GM12878 (cell line): Measurements from ENCODE around the gene LMNB1. TPM values are rescaled to one million over a fixed set of nuclear protein-coding genes. Genes with fewer than 3 reads are reported as not detected.

ENCODE experiments used
- ATAC-seq: fragments of 200-7000 bp; cut with Tn5 transposase; 3 replicates; pipeline ENCODE4 v1.9.1; 2020; ENCODE audit warnings: mild to moderate bottlenecking, moderate library complexity
- BruUV-seq: library from RNA; stranded (reverse); fragments of 400-500 nt; replicated peaks from 2 replicates; lab custom pipeline; 2021; lab: Mats Ljungman, UMichigan
- CTCF ChIA-PET: fragments of 300-600 bp; sonication (Branson Sonifier 250); formaldehyde crosslinking; extraction: SDS; loops from one replicate; lab custom pipeline; 2021; ENCODE audit warnings: inconsistent platforms; lab: Yijun Ruan, JAX
- POLR2A ChIA-PET: fragments of 350-600 bp; formaldehyde crosslinking; extraction: SDS; loops from one replicate; lab custom pipeline; 2021; ENCODE audit warnings: inconsistent platforms; lab: Charles Lee
- RAD21 ChIA-PET: fragments of 300-600 bp; sonication (Branson Sonifier 250); formaldehyde crosslinking; loops from one replicate; lab custom pipeline; 2023; ENCODE audit warnings: antibody characterized with exemption; ENCODE audit not compliant: unreplicated experiment; lab: Charles Lee
- SMC1A ChIA-PET: fragments of 300-600 bp; sonication (Branson Sonifier 250); formaldehyde crosslinking; loops from one replicate; lab custom pipeline; 2023; ENCODE audit not compliant: unreplicated experiment, uncharacterized antibody; lab: Charles Lee
- DNase-seq: peaks from one replicate; pipeline ENCODE4 v3.0.0-alpha.2; 2011; ENCODE audit warnings: low read depth, low spot score
- FAIRE-seq: peaks from 3 replicates; lab custom pipeline; 2011; peaks lifted over from hg19 to GRCh38; lab: Jason Lieb, UNC
- H2AFZ ChIP-seq: 2 replicates; pipeline ENCODE4 v1.6.0; 2011; ENCODE audit warnings: low read depth, low read length, control low read depth; ENCODE audit not compliant: control insufficient read depth
- H3K27ac ChIP-seq: 2 replicates; pipeline ENCODE4 v1.5.1; 2011; ENCODE audit warnings: control low read depth; ENCODE audit not compliant: control insufficient read depth, insufficient read depth
- H3K27me3 ChIP-seq, 2 experiments: replicated peaks in 1 of 2; 2 replicates each; pipeline versions ENCODE4 v1.6.0 to v1.6.1; 2011; ENCODE audit warnings: low read length in 1 of 2; ENCODE audit not compliant: control insufficient read depth in 2 of 2, insufficient read depth in 2 of 2
- H3K36me3 ChIP-seq, 2 experiments: 2 replicates each; pipeline ENCODE4 v1.5.1; 2011; ENCODE audit warnings: low read length in 1 of 2; ENCODE audit not compliant: control insufficient read depth in 2 of 2, insufficient read depth in 2 of 2
- H3K4me1 ChIP-seq: 2 replicates; pipeline ENCODE4 v1.6.1; 2011; ENCODE audit warnings: mild to moderate bottlenecking, low read length, moderate library complexity, mixed read lengths; ENCODE audit not compliant: control insufficient read depth, insufficient read depth
- H3K4me2 ChIP-seq: 2 replicates; pipeline ENCODE4 v1.6.0; 2011; ENCODE audit warnings: control low read depth; ENCODE audit not compliant: control insufficient read depth, insufficient read depth
- H3K4me3 ChIP-seq: fragments of 200-600 bp; sonication (generic); 2 replicates; pipeline ENCODE4 v1.5.1; 2016
- H3K79me2 ChIP-seq: 2 replicates; pipeline ENCODE4 v1.6.0; 2011; ENCODE audit warnings: low read length; ENCODE audit not compliant: control insufficient read depth, insufficient read depth
- H3K9ac ChIP-seq: 2 replicates; pipeline ENCODE4 v1.8.0; 2011; ENCODE audit warnings: low read length, control low read depth, mixed read lengths; ENCODE audit not compliant: control insufficient read depth, insufficient read depth
- H3K9me3 ChIP-seq: replicated peaks from 3 replicates; pipeline ENCODE4 v1.5.1; 2011; ENCODE audit warnings: mild to moderate bottlenecking, low read length; ENCODE audit not compliant: control insufficient read depth, insufficient read depth
- H4K20me1 ChIP-seq: 2 replicates; pipeline ENCODE4 v1.6.0; 2011; ENCODE audit not compliant: control insufficient read depth, insufficient read depth
- CHD4 ChIP-seq: fragments of 200-600 bp; sonication (generic); IDR thresholded peaks from 2 replicates; pipeline ENCODE4 v1.6.1; 2016; ENCODE audit warnings: mild to moderate bottlenecking
- GABPA ChIP-seq: IDR thresholded peaks from 2 replicates; pipeline ENCODE4 v1.6.1; 2014; ENCODE audit warnings: antibody characterized with exemption, low read depth, mild to moderate bottlenecking, inconsistent platforms
- GATAD2B ChIP-seq: fragments of 450-650 bp; conservative IDR thresholded peaks from 2 replicates; pipeline ENCODE4 v1.6.1; 2017; ENCODE audit warnings: low read depth, mild to moderate bottlenecking, moderate library complexity
- HCFC1 ChIP-seq: fragments of 150-350 bp; IDR thresholded peaks from 2 replicates; pipeline ENCODE4 v1.6.1; 2014; ENCODE audit warnings: low read length
- IRF4 ChIP-seq: IDR thresholded peaks from 2 replicates; pipeline ENCODE4 v1.6.1; 2011; ENCODE audit warnings: low read depth, low read length
- NR2C2 ChIP-seq: IDR thresholded peaks from 2 replicates; pipeline ENCODE4 v1.6.1; 2011; ENCODE audit warnings: borderline replicate concordance, low read depth; ENCODE audit not compliant: control insufficient read depth, insufficient read length
- POLR2A ChIP-seq: IDR thresholded peaks from 2 replicates; pipeline ENCODE4 v1.6.1; 2011; ENCODE audit warnings: low read depth, mild to moderate bottlenecking, low read length
- RAD51 ChIP-seq: fragments of 450-650 bp; IDR thresholded peaks from 2 replicates; pipeline ENCODE4 v1.6.1; 2016; ENCODE audit warnings: moderate library complexity, mild to moderate bottlenecking, inconsistent platforms
- SMARCA5 ChIP-seq: fragments of 450-650 bp; IDR thresholded peaks from 2 replicates; pipeline ENCODE4 v1.6.1; 2017; ENCODE audit warnings: mild to moderate bottlenecking
- YBX1 ChIP-seq: fragments of 450-650 bp; IDR thresholded peaks from 2 replicates; pipeline ENCODE4 v1.6.1; 2016; ENCODE audit warnings: antibody characterized with exemption
- WGBS: methylation state at CpG from one replicate; pipeline ENCODE4 v1.1.6; 2016; ENCODE audit warnings: low lambda C conversion rate; ENCODE audit not compliant: insufficient replicate concordance, insufficient coverage; ENCODE audit errors: missing lambda C conversion rate; 5-methylcytosine and 5-hydroxymethylcytosine counted together
- in situ Hi-C: fragments of 300-500 bp; cut with MboI; formaldehyde crosslinking; loops from 9 replicates; pipeline ENCODE4 v1.14.3; 2018; ENCODE audit warnings: mixed read lengths
- intact Hi-C: fragments of 100-400 bp; cut with micrococcal nuclease; formaldehyde crosslinking; loops from one replicate; pipeline ENCODE4 v1.14.2; 2022; ENCODE audit not compliant: unreplicated experiment
- polyA plus RNA-seq, 11 experiments: library from polyadenylated mRNA; depleted of rRNA in 4 of 11; unstranded in 6 of 11; stranded (reverse) in 5 of 11; fragments of >200 nt; fragmentation: Nextera tagmentation in 4 of 11; fragmentation: Illumina TruSeq in 1 of 11; extraction: Ambion mirVana in 4 of 11; extraction: Trizol in 1 of 11; gene quantifications; 1 replicate in 1 of 11; 2 replicates in 10 of 11; pipeline versions ENCODE4 v1.2.1 to v1.2.3, GENCODE V29; 2011 to 2016; ENCODE audit warnings: inconsistent platforms in 2 of 11, missing spikeins in 2 of 11, low read depth in 1 of 11
- total RNA-seq, 4 experiments: library from RNA; depleted of rRNA in 3 of 4; stranded (reverse); fragments of >200 nt in 3 of 4; fragmentation: Illumina TruSeq in 1 of 4; extraction: Trizol in 1 of 4; gene quantifications; 2 replicates each; pipeline versions ENCODE4 v1.2.1 to v1.2.3, GENCODE V29; 2013 to 2021

LMNB1 gene
- total and polyA plus RNA-seq, 10 of the 15 experiments (the other 5 are each of a cell fraction or from before 2014, with no cell fraction given): 7.0 to 185 (median 86.4) TPM

GRCh38 chr5:126852841-126853271 lies 75.9 kb downstream of the LMNB1 start:
- in situ Hi-C loops: loop anchor here (10.0 kb wide), 1 partner anchor 462 kb away; no protein-coding TSS in a partner anchor
- intact Hi-C loops: no loop called here
- DNase-seq (no peak), FAIRE-seq (no peak), ATAC-seq (no peak)
- Histone ChIP-seq H3K27ac (0 out of 2 replicates have a peak overlapping the region, but pooled peaks have one; percentile 53), H3K9ac (no peak overlapping the region)
- CTCF ChIA-PET: no interaction called here
- BruUV-seq: no TSS peak
- SMC1A ChIA-PET: interaction anchor here (0.6 kb wide), 1 partner anchor 118 kb away, joined by 3 read pairs; no protein-coding TSS in a partner anchor
- RAD21 ChIA-PET: no interaction called here
- POLR2A ChIA-PET: no interaction called here
- TF ChIP-seq IRF4: no peak
- TF ChIP-seq GATAD2B: no peak
- TF ChIP-seq SMARCA5: no peak
- no peak for TF ChIP-seq GABPA
- no peak for TF ChIP-seq RAD51
- no peak for TF ChIP-seq NR2C2
- TF ChIP-seq POLR2A: no peak
- TF ChIP-seq YBX1: no peak
- TF ChIP-seq CHD4: no peak
- TF ChIP-seq HCFC1: no peak
- TF ChIP-seq, all 136 proteins: peak for 0
- Histone ChIP-seq H3K4me2 (no peak overlapping the region), H3K4me3 (no peak overlapping the region), H2AFZ (no peak overlapping the region), H3K9me3 (no peaks in the 10 kb centered on the region; the same call in 2 of the 3 replicates), H3K36me3 (no peaks in the 10 kb centered on the region), H3K27me3 (no peaks in the 10 kb centered on the region), H3K79me2 (no peaks in the 10 kb centered on the region), H4K20me1 (no peaks in the 10 kb centered on the region), H3K4me1 (peaks cover 12% of the 10 kb centered on the region)
- WGBS: 58% methylated on average over 7 of the region's 7 CpGs
